ENCODE measurements around the gene HPSE.

Gene HPSE

GRCh38 chr4:83263106-83263505, 71.5 kb downstream of the HPSE start:
- H3K4me3 ChIP-seq (replicated peaks; ENCODE audit: low read depth, low read length) = no peak overlapping the region
- DNase-seq (ENCODE audit: extremely low read depth, low read depth) = no peak
- no peak for TF ChIP-seq CTCF (IDR thresholded peaks at IDR 0.05; ENCODE audit: low read depth, low read length, missing control alignments)

- no peak for DNase-seq (ENCODE audit: extremely low read depth, low read depth)
- H3K4me3 ChIP-seq (replicated peaks; ENCODE audit: low read depth, low read length) = no peak overlapping the region
- TF ChIP-seq CTCF (IDR thresholded peaks at IDR 0.05; ENCODE audit: low read depth, low read length, missing control alignments) = no peak
Observed at GRCh38 chr4:83262682-83263081, 72.0 kb downstream of the HPSE start.

- TF ChIP-seq CTCF (IDR thresholded peaks at IDR 0.05; ENCODE audit: low read depth, low read length, missing control alignments) = no peak
- no peak for DNase-seq (ENCODE audit: extremely low read depth, low read depth)
- H3K4me3 ChIP-seq (replicated peaks; ENCODE audit: low read depth, low read length) = no peak overlapping the region
Observed at GRCh38 chr4:83261307-83261706, 73.3 kb downstream of the HPSE start.

- no peak for DNase-seq (ENCODE audit: extremely low read depth, low read depth)
- TF ChIP-seq CTCF (IDR thresholded peaks at IDR 0.05; ENCODE audit: low read depth, low read length, missing control alignments) = no peak
- H3K4me3 ChIP-seq (replicated peaks; ENCODE audit: low read depth, low read length) = no peak overlapping the region
Observed at GRCh38 chr4:83259586-83259985, 75.1 kb downstream of the HPSE start.

- H3K4me3 ChIP-seq (replicated peaks; ENCODE audit: low read depth, low read length) = no peak overlapping the region
- TF ChIP-seq CTCF (IDR thresholded peaks at IDR 0.05; ENCODE audit: low read depth, low read length, missing control alignments) = no peak
- no peak for DNase-seq (ENCODE audit: extremely low read depth, low read depth)
Observed at GRCh38 chr4:83258461-83258860, 76.2 kb downstream of the HPSE start.

GRCh38 chr4:83257811-83258210, 76.8 kb downstream of the HPSE start:
- no peak overlapping the region for H3K4me3 ChIP-seq (replicated peaks; ENCODE audit: low read depth, low read length)
- no peak for DNase-seq (ENCODE audit: extremely low read depth, low read depth)
- TF ChIP-seq CTCF (IDR thresholded peaks at IDR 0.05; ENCODE audit: low read depth, low read length, missing control alignments) = no peak

GRCh38 chr4:83255584-83255983, 79.1 kb downstream of the HPSE start:
- DNase-seq (ENCODE audit: extremely low read depth, low read depth) = peak; percentile 97
- no peak overlapping the region for H3K4me3 ChIP-seq (replicated peaks; ENCODE audit: low read depth, low read length)
- no peak for TF ChIP-seq CTCF (IDR thresholded peaks at IDR 0.05; ENCODE audit: low read depth, low read length, missing control alignments)

All from HFF-Myc (cell line).